ENCODE results near the gene CCDC148. TPM values are rescaled to one million over a fixed set of nuclear protein-coding genes. Genes with fewer than 3 reads are reported as not detected.
"Not testable (repeated sequence)": the region's sequence is repeated elsewhere in the genome, so short reads cannot be mapped to it uniquely, and the experiment has no call there.

Gene CCDC148
- total RNA-seq, 1 donor from 2014 or later, result 1.0 TPM

GRCh38 chr2:158357699-158358098 lies 98.9 kb downstream of the CCDC148 start:
- no peaks in the 10 kb centered on the region for H3K27me3 ChIP-seq (ENCODE audit: control insufficient read depth, insufficient read depth, low read length)
- DNase-seq (ENCODE audit: low read depth), result no peak
- H3K4me3 ChIP-seq (ENCODE audit: low read depth, low read length), result no peak overlapping the region
- no peak for TF ChIP-seq CTCF (IDR thresholded peaks at IDR 0.05; ENCODE audit: insufficient read depth, low read length, poor library complexity, severe bottlenecking)
- no peaks in the 10 kb centered on the region for H3K36me3 ChIP-seq (ENCODE audit: control insufficient read depth, insufficient read depth, low read length)

DNA sequence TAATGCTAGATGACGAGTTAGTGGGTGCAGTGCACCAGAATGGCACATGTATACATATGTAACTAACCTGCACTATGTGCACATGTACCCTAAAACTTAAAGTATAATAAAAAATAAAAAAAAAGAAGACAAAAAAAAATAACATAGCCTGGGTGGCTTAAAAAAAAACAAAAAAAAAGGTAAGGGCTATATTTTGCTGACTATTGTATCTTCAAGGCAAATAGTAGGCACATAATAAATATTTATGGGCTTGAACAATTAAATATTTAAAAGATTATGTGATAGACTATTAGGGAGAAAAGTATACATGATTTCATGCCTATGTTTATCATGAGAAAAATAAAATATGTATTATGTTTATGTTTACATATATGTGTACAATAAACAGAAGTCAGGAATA lies 99.4 kb downstream of the CCDC148 start:
- no peak overlapping the region for H3K4me3 ChIP-seq (ENCODE audit: low read depth, low read length)
- no peak for TF ChIP-seq CTCF (IDR thresholded peaks at IDR 0.05; ENCODE audit: insufficient read depth, low read length, poor library complexity, severe bottlenecking)
- H3K27me3 ChIP-seq (ENCODE audit: control insufficient read depth, insufficient read depth, low read length), result no peaks in the 10 kb centered on the region
- no peak for DNase-seq (ENCODE audit: low read depth)
- H3K36me3 ChIP-seq (ENCODE audit: control insufficient read depth, insufficient read depth, low read length), result no peaks in the 10 kb centered on the region

GRCh38 chr2:158351466-158351816 lies 105.1 kb downstream of the CCDC148 start:
- DNase-seq (ENCODE audit: low read depth); H3K4me3 ChIP-seq (ENCODE audit: low read depth, low read length); H3K27me3 ChIP-seq (ENCODE audit: control insufficient read depth, insufficient read depth, low read length); H3K36me3 ChIP-seq (ENCODE audit: control insufficient read depth, insufficient read depth, low read length): not testable (repeated sequence)

GRCh38 chr2:158350751-158351465 lies 105.6 kb downstream of the CCDC148 start:
- H3K27me3 ChIP-seq (ENCODE audit: control insufficient read depth, insufficient read depth, low read length); DNase-seq (ENCODE audit: low read depth); H3K4me3 ChIP-seq (ENCODE audit: low read depth, low read length); H3K36me3 ChIP-seq (ENCODE audit: control insufficient read depth, insufficient read depth, low read length): not testable (repeated sequence)

- TF ChIP-seq CTCF (IDR thresholded peaks at IDR 0.05; ENCODE audit: insufficient read depth, low read length, poor library complexity, severe bottlenecking), result no peak
- H3K4me3 ChIP-seq (ENCODE audit: low read depth, low read length), result no peak overlapping the region
- no peaks in the 10 kb centered on the region for H3K36me3 ChIP-seq (ENCODE audit: control insufficient read depth, insufficient read depth, low read length)
- no peaks in the 10 kb centered on the region for H3K27me3 ChIP-seq (ENCODE audit: control insufficient read depth, insufficient read depth, low read length)
- no peak for DNase-seq (ENCODE audit: low read depth)
Observed at GRCh38 chr2:158346032-158346431, 110.5 kb downstream of the CCDC148 start.

GRCh38 chr2:158339513-158339912 lies 117.0 kb downstream of the CCDC148 start:
- no peaks in the 10 kb centered on the region for H3K27me3 ChIP-seq (ENCODE audit: control insufficient read depth, insufficient read depth, low read length)
- no peaks in the 10 kb centered on the region for H3K36me3 ChIP-seq (ENCODE audit: control insufficient read depth, insufficient read depth, low read length)
- DNase-seq (ENCODE audit: low read depth), result no peak
- no peak overlapping the region for H3K4me3 ChIP-seq (ENCODE audit: low read depth, low read length)
- no peak for TF ChIP-seq CTCF (IDR thresholded peaks at IDR 0.05; ENCODE audit: insufficient read depth, low read length, poor library complexity, severe bottlenecking)

- Histone ChIP-seq H3K36me3 (ENCODE audit: control insufficient read depth, insufficient read depth, low read length) (no peaks in the 10 kb centered on the region), H3K27me3 (ENCODE audit: control insufficient read depth, insufficient read depth, low read length) (no peaks in the 10 kb centered on the region), H3K4me3 (ENCODE audit: low read depth, low read length) (no peak overlapping the region)
- no peak for DNase-seq (ENCODE audit: low read depth)
- no peak for TF ChIP-seq CTCF (IDR thresholded peaks at IDR 0.05; ENCODE audit: insufficient read depth, low read length, poor library complexity, severe bottlenecking)
Observed at GRCh38 chr2:158337018-158337417, 119.5 kb downstream of the CCDC148 start.

DNA sequence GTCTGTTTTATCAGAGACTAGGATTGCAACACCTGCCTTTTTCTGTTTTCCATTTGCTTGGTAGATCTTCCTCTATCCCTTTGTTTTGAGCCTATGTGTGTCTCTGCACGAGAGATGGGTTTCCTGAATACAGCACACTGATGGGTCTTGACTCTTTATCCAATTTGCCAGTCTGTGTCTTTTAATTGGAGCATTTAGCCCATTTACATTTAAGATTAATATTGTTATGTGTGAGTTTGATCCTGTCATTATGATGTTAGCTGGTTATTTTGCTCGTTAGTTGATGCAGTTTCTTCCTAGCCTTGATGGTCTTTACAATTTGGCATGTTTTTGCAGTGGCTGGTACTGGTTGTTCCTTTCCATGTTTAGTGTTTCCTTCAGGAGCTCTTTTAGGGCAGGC lies 124.8 kb downstream of the CCDC148 start:
- not testable (repeated sequence) for H3K36me3 ChIP-seq (ENCODE audit: control insufficient read depth, insufficient read depth, low read length); H3K4me3 ChIP-seq (ENCODE audit: low read depth, low read length); DNase-seq (ENCODE audit: low read depth)

More for the DNA sequence above, 124.8 kb downstream of the CCDC148 start:
- not testable (repeated sequence) for H3K27me3 ChIP-seq (ENCODE audit: control insufficient read depth, insufficient read depth, low read length)

Data from kidney epithelial cell (primary cell).